Testis (tissue), 5 donors: Measurements from ENCODE around the gene RPS6KA6. TPM values are rescaled to one million over a fixed set of nuclear protein-coding genes. Genes with fewer than 3 reads are reported as not detected.
A peak's percentile ranks its signal among the peaks of the same experiment; 100 is the strongest.

ENCODE experiments used
- DNase-seq: peaks from one replicate; pipeline ENCODE4 v3.0.0-alpha.2; 2019
- H3K27ac ChIP-seq, 2 donors: fragments of 200-600 bp; sonication (generic); one replicate each; pipeline ENCODE4 v1.5.1; 2019
- H3K27me3 ChIP-seq: fragments of 200-600 bp; sonication (generic); one replicate; pipeline ENCODE4 v1.5.1; 2019
- H3K36me3 ChIP-seq: fragments of 200-600 bp; sonication (generic); one replicate; pipeline ENCODE4 v1.5.1; 2017; ENCODE audit warnings: low read depth; ENCODE audit errors: missing control alignments
- H3K4me1 ChIP-seq: fragments of 200-600 bp; sonication (generic); one replicate; pipeline ENCODE4 v1.5.1; 2019
- H3K4me3 ChIP-seq, 2 donors: fragments of 200-600 bp; sonication (generic); one replicate each; pipeline ENCODE4 v1.5.1; 2017 to 2019
- H3K9me3 ChIP-seq: fragments of 200-600 bp; sonication (generic); one replicate; pipeline ENCODE4 v1.5.1; 2017
- CTCF ChIP-seq, 3 experiments: fragments of 450-650 bp in 2 of 3; fragments of 200-600 bp in 1 of 3; sonication (generic) in 1 of 3; IDR thresholded peaks; one replicate each; pipeline ENCODE4 v1.5.1; 2016 to 2019; ENCODE audit warnings: antibody characterized with exemption in 3 of 3, mild to moderate bottlenecking in 2 of 3, moderate library complexity in 1 of 3
- POLR2A ChIP-seq: fragments of 450-650 bp; IDR thresholded peaks from one replicate; pipeline ENCODE4 v1.6.1; 2017; ENCODE audit warnings: antibody characterized with exemption, mild to moderate bottlenecking, moderate library complexity
- WGBS, 2 donors: methylation state at CpG; one replicate each; pipeline ENCODE4 v1.1.5; 2018; 5-methylcytosine and 5-hydroxymethylcytosine counted together
- intact Hi-C: fragments of 100-400 bp; cut with DNase I; formaldehyde crosslinking; loops from one replicate; pipeline ENCODE4 v1.15.1; 2023; ENCODE audit warnings: low total_unique reads
- long read RNA-seq, 2 donors: transcript quantifications; one replicate each; lab custom pipeline, GENCODE V29; 2026
- polyA plus RNA-seq: library from polyadenylated mRNA; stranded (reverse); fragments of 350-450 nt; fragmentation: Illumina TruSeq; extraction: RNeasy Lipid Tissue Mini Kit (QIAGEN cat#74804); gene quantifications from one replicate; pipeline ENCODE4 v1.2.3, GENCODE V29; 2014; ENCODE audit warnings: low read depth, low replicate concordance; ENCODE audit not compliant: insufficient read depth
- total RNA-seq, 2 donors: library from RNA; depleted of rRNA; stranded (reverse); fragments of >200 nt; gene quantifications; one replicate each; pipeline ENCODE4 v1.2.3, GENCODE V29; 2016

RPS6KA6 gene
- 1 to 10 TPM; 3.8 to 5.7 TPM for total RNA-seq
- 3.2 TPM for polyA plus RNA-seq
- long read RNA-seq, donor 1: 0 reads
- long read RNA-seq, donor 2: 0 reads

GRCh38 chrX:84187533-84188319 is at the start of gene RPS6KA6:
TSS of gene RPS6KA6 (minus strand) at chrX:84188199. CDS start at chrX:84187899, 300 bp downstream.
- no peaks in the 10 kb centered on the region for H3K9me3 ChIP-seq
- intact Hi-C loops: no loop called here
- peak within 1 kb of the TSS; percentile 57 to 71 for H3K4me3 ChIP-seq
- no peaks in the 10 kb centered on the region for H3K27me3 ChIP-seq
- no peaks in the 10 kb centered on the region for H3K36me3 ChIP-seq
- peak; percentile 37 for DNase-seq
- WGBS, 2 donors: 6% methylated on average over 27 of the region's 81 CpGs; no CpG with 5 or more reads in 1 of the 2 donors
- H3K27ac ChIP-seq: peak within 1 kb of the TSS; percentile 69 to 72
- no peak for TF ChIP-seq POLR2A
- no peak for TF ChIP-seq CTCF (IDR thresholded peaks at IDR 0.05)
- no peaks in the 10 kb centered on the region for H3K4me1 ChIP-seq

GRCh38 chrX:84224741-84225140 is 36.7 kb upstream of the RPS6KA6 start:
- Histone ChIP-seq H3K9me3 (no peaks in the 10 kb centered on the region), H3K36me3 (no peaks in the 10 kb centered on the region), H3K4me1 (no peaks in the 10 kb centered on the region), H3K4me3 (no peak overlapping the region), H3K27me3 (no peaks in the 10 kb centered on the region), H3K27ac (no peak overlapping the region)
- WGBS, 2 donors: 95% methylated on average over 3 of the region's 3 CpGs; no CpG with 5 or more reads in 1 of the 2 donors
- TF ChIP-seq CTCF (IDR thresholded peaks at IDR 0.05): no peak
- DNase-seq: no peak
- intact Hi-C loops: no loop called here

- Histone ChIP-seq H3K27me3 (no peaks in the 10 kb centered on the region), H3K27ac (no peak overlapping the region), H3K36me3 (no peaks in the 10 kb centered on the region), H3K9me3 (no peaks in the 10 kb centered on the region), H3K4me1 (no peaks in the 10 kb centered on the region), H3K4me3 (no peak overlapping the region)
- DNase-seq: no peak
- no peak for TF ChIP-seq CTCF (IDR thresholded peaks at IDR 0.05)
- no peak for TF ChIP-seq POLR2A
- intact Hi-C loops: no loop called here
These were observed 35.3 kb upstream of the RPS6KA6 start for GRCh38 chrX:84223261-84223660.

- H3K27me3 ChIP-seq: no peaks in the 10 kb centered on the region
- no peak for DNase-seq
- WGBS, 2 donors: 73 to 82% methylated on average over 2 of the region's 2 CpGs
- no peak overlapping the region for H3K27ac ChIP-seq
- TF ChIP-seq CTCF (IDR thresholded peaks at IDR 0.05): no peak
- TF ChIP-seq POLR2A: no peak
- intact Hi-C loops: no loop called here
- no peaks in the 10 kb centered on the region for H3K9me3 ChIP-seq
- H3K36me3 ChIP-seq: no peaks in the 10 kb centered on the region
- no peaks in the 10 kb centered on the region for H3K4me1 ChIP-seq
- no peak overlapping the region for H3K4me3 ChIP-seq
These were observed 33.2 kb upstream of the RPS6KA6 start for GRCh38 chrX:84221181-84221580.

GRCh38 chrX:84219551-84219950 is 31.6 kb upstream of the RPS6KA6 start:
- Histone ChIP-seq H3K4me1 (no peaks in the 10 kb centered on the region), H3K36me3 (no peaks in the 10 kb centered on the region), H3K4me3 (no peak overlapping the region), H3K27me3 (no peaks in the 10 kb centered on the region), H3K27ac (no peak overlapping the region), H3K9me3 (no peaks in the 10 kb centered on the region)
- no peak for DNase-seq
- no peak for TF ChIP-seq CTCF (IDR thresholded peaks at IDR 0.05)
- TF ChIP-seq POLR2A: no peak
- WGBS, 2 donors: 74 to 85% methylated on average over 1 of the region's 1 CpG
- intact Hi-C loops: no loop called here
